NCI-H82 (cell line): ENCODE data around the gene PDE10A.

Experiments used
- DNase-seq: peaks from one replicate; lab custom pipeline; 2025; lab: John Stamatoyannopoulos, UW

Gene PDE10A

DNA sequence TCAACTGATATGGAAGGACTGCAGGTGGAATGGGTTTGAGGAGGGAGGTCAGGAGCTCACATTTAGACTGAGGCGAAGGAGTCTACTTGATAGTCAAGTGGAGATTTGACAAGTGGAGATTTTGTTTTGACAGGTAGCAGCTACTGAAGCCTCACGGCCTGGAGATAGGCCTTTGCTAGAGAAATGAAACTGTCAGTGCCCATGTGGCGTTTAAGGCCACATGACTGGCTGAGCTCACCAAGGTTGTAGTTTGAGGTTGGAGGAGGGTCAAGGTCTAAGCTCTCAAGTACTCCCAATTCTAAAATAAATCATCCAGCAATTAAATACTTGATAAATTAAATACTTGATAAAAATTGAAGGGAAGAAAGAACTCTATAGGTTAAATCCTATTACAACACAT, 273.5 kb downstream of the PDE10A start:
- DNase-seq = no peak

DNA sequence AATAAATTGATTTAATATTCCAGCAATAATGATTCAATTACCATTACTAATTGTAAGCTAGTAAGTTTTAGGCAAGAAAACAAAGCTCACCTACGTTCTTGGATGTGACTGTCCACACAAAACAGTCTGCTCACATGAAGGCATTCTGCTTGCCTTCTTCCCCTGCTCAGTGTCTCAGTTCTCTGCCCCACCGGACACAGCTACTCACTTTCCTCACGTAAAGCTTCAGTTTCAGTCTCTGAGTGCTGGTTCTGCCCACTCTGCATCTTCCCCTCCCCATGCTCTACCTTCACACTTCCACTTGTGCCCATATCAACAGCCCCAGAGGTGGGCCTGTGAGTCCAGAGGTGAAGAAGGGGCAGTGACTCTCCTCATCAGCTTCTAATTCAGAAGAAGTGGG, 279.7 kb downstream of the PDE10A start:
- DNase-seq = no peak

DNA sequence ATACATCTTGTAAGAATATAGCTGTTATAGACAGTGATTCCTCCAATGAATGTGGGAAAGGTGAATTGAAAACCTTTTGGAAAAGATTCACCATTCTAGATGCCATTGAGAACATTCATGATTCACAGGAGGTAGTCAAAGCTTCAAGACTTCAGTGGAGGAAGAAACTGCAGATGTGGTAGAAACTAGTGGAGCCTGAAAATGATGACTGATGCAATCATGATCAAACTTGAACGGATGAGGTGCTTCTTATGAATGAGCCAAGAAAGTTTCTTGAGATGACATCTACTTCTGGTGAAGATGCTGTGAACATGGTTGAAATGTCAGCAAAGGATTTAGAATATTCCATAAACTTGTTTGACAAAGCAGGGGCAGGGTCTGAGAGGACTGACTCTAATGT, 286.9 kb downstream of the PDE10A start:
- no peak for DNase-seq

DNA sequence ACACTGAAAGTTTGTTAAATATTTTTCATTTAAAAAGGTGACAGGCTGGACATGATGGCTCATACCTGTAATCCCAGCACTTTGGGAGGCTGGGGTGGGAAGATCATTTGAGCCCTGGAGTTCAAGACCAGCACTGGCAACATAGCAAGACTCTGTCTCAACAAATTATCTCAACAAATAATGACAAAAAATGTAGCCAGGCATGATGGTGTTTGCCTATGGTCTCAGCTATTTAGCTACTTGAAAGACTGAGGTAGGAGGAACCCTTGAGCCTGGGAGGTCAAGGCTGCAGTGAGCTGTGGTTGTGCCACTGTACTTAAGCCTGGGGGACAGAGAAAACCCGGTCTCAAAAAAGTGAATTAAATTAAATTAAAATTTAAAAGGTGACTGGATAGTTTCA, 297.7 kb downstream of the PDE10A start:
- no peak for DNase-seq

DNA sequence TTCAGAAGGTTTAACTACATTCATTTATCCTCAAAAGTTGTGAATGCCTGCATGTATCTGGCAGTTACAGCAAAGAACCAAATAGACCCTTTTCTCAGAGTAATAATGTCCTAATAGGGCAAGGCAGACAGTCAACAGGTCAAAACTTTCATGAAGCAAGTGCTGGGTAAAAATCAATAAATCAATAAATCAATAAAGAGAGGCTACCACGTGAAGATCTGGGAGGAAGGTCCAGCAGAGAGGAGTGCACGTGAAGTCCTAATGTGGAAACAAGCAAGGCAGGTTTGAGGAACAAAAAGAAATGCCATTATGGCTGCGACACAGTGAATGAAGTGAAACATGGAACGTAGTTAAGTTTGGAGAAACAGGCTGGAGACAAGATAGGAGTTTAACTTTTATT, 317.3 kb downstream of the PDE10A start:
- no peak for DNase-seq

DNA sequence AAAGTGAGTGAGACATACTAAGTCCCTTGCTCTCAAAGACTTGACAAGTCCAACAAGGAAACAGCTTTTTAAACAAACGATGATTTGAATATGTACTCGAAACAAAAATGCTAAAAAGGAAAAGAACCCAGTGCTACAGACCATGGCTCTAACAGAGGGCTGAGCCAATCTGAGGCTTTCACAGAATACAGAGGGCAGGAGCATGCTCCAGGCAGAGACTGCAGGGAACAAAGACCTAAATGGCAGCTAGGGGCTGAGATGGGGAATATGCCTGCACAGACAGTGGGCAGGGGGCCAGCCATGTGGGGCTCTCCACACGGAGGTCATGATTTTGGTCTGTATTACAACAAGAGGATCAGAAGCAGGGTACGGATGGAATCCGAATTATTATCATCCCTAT, 322.5 kb downstream of the PDE10A start:
- DNase-seq = no peak

DNA sequence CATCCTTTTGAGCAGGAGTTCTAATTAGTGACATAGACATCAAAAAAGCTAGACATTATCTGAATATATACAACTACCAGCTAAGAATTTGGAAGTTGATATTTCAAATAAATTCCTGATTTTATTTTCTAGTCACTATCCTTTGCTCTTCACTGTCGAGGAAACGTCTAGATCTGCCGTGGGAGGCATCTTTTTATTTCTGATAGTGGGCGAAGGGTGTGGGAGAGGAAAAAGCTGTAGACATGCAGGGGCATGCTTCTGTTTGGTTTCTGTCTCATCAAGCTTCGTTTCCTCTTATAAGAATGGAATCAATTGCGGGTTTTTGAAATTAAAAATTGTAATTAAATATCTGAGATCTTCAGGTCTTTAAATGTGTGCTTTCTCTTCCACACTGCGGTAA, 337.4 kb downstream of the PDE10A start:
- no peak for DNase-seq

DNA sequence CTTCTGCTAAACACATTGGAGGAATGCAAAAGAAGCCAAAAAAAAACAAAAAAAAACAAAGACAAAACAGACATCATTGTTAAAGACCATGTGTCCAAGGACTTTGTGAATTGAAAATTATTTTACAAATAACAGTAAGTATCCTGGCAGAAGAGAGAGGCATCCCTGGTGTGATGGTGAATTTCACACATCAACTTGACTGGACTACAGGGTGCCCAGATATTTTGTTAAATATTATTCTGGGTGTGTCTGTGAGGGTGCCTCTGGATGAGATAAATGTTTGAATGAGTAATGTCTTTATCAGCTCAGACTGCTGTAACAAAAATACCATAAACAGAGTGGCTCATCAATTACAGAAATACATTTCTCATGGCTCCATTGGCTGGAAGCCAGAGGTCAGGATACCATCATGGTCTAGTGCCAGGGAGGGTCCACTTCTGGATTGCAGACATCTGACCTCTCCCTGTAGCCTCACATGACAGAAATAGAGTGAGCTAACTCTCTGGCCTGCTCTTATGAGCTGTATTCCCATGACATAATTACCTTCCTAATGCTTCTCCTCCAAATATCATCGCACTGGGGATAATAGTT, 341.4 kb downstream of the PDE10A start:
- no peak for DNase-seq

DNA sequence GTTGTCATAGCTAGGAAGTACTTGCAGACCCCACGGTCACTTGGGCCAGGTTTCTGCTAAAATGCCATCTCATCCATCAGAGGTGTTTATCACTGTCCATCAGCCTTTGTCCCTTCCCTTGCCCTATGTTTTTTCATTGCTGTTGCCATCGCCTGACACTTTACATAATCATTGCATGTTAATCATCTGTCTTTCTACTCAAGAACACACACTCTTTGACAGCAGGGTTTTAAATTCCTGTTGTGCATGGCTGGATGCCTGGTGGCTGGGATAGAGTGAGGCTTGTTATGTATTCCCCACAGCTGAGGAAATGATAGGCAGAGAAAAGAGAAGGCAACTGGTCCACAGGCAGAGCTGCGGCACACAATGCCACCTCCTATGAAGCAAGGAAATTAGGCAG, 341.9 kb downstream of the PDE10A start:
- DNase-seq = no peak

DNA sequence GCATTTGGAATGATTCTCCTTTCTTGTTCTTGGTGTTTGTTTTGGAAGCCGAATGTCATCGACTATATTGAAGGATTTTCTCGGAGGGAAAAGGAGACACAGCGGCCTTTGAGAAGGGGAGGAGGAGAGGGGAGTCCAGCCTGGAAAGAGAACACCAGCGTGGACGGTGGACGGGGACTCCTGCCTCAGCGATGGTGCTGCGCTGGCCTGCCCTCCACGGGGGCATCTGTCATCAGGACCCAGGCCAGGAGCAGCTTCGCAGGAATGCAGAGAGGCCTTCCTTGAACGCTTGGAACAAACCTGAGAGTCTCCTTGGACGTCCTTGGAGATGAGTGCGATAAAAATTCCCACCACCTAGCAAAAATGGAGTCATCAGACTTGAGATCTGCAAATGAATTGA, 345.3 kb downstream of the PDE10A start:
- no peak for DNase-seq

DNA sequence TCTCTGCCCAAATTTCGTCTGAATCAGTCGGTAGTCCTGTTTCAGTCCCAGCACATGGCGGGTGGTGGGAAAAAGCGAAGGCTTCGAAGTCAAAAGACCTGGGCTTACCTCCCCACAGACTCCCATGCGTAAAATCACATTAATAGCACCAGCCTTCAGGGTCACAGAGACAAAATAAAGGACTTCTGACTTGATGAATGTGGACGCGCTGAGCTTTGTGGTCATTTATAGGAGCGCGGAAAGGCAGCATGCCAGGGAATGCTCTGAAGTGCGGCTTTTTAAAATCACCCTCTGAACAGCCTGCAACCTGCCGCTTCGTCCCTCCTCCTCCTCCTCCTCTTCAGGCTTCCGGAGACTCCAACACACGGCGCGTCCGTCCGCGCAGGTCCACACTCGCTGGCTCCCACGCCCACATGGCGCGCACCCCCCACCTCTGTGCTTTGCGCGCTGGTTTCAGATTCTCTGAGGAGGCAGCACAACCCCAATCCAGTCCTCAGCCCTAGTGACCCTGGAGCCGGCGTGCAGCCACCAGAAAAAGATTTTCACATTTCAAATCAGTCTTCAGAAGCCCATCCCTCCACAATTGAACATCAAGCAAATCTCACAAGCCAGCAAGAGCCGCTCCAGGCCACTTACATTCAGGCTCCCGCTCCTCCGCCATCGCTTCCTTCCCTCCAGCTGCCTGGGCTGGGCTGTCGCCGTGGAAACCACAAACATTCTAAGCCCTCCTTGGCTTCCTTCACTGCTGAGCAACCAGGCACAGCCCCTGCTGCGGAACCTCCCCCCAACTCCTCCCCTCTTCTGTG, 353.9 kb downstream of the PDE10A start, which contains the start of gene C6orf118:
Gene C6orf118, minus strand, starts transcription at position 680 of the 806 bp plus-strand sequence. Its CDS starts 19 bp downstream, at position 661.
- DNase-seq = peak; percentile 85

DNA sequence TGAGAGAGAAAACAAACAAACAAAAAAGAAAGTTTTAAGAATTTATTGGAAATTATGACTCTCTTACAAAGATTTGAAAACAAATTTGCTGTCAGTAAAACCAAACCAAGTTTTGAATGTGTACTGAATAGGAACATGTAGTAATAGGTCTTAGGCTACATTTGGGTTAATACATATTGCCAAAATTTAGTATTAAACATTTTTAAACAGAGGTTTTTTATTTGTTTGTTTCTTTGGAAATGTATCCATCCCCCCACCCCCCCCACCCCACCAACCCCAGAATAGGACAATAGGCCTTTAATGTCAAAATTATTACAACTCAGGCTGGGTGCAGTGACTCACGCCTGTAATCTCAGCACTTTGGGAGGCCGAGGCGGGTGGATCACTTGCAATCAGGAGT, 356.1 kb downstream of the PDE10A start:
- DNase-seq = no peak

DNA sequence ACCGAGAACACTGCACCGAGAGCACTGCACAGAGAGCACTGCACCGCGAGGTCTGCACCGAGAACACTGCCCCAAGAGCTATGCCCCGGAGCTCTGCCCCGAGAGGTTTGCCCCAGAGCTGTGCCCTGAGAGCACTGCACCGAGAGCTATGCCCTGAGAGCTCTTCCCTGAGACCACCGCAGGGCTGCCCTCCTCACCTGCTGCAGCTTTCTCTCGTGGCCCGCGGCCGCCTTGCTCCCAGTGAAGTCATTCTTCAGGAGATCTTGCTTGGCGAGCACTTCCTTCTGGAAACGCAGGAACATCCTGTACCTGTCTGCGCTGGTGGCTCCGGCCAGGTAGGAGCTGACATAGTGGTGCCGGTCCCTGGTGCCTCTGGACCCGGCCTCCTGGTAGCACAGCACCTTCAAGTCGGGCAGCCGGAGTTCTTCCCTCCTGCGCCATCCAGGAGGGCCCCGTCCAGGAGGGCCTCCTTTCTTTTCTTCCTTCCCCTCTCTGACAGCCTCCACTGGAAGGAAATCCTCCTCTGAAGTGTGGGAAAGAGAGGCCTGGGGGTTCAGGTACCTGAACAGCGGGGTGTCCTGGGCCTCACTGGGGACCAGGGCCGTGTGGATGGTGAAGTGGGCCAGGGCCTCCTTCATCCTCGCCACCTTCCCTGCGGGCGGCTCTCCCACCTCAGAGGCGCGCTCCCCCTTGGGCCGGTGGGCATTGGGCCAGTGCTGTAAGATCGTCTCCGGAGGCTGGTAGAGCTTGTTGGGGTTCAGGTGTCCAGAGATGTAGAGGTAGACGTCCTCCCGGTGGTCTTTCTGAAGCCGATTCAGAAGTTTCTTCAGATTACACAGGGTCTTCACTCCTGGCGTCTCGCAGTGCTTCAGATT, 361.4 kb downstream of the PDE10A start:
- DNase-seq = no peak

DNA sequence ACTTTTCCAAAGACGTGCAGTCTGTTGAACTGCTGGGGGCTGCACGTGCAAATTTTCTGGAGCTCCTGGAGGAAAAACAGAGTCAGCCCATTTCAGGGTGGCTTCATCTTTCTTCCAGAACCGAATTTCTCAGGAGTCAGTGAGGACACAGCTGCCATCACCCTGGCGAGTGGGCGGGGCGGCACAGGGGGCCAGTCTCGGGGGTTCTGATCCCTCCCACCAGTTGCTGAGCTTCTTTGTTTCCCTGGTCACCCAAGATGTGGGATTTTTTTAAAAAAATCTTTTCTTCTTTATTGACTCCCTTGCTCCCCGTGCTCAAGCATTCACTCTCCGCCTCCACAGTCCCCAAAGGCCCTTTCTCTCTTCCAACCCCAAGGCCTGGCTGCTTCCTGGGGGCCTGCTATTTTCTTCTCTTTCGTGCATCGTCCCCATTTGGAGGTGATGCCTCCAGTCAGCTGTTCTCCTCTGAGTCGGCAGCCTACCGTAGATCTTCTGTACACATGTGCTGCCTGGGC, 362.6 kb downstream of the PDE10A start:
- no peak for DNase-seq

DNA sequence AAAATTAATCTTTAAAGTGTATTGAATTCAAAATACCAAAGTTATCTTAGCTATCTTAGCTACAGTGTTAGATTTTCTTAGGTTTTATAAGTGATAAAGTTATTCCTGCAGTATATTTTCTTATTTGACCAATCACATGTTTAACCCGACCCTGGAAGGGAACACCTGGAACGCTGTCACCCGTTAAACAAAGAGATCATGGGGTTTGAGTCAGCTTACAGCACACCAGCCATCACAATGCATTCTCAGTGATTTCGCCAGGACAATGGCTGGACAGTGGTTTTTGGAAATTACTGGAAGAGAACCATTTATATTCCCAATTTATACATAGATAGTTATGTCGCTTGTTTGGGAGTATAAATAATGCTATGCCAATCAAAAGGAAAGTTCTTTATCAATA, 364.2 kb downstream of the PDE10A start:
- DNase-seq = no peak

DNA sequence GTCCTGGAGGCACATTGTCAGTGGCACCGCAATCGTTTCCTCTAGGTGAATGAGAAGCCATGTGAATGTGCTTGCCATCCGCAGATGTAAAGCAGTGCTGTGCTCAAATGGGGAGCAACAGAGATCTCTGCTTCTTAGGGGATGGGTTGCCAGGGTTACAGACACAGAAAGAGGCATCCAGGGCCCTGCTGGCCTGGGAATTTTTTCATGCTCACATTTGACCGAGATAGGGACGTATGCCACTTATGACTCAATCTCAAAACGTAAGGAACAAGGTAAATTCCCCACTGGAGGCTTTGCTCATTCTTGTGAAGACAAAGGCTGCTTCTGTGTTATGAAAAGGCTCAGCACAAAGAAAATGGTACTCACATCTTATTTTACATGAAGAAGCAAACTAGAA, 364.6 kb downstream of the PDE10A start:
- no peak for DNase-seq

DNA sequence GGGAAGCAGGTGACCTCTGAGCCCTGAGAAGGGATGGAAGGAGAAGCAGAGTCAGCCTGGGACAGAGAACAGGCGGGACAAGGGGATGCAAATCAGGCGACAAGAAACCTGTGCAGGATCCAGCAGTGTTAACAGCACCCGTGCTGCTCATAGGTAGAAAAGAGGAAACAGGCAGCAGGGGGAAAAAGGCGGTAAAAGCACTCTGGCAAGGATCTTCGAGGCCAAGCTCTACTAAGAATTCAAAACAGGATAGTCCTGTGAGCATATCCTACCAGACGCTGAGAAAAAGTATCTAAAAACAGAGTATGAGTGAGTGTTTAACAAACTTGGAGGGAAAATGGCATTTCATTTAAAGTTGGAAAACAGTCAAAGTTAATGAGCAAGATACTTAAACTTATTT, 370.4 kb downstream of the PDE10A start:
- DNase-seq = no peak
